ENCODE measurements around the gene KRTAP1-4. TPM values are rescaled to one million over a fixed set of nuclear protein-coding genes. Genes with fewer than 3 reads are reported as not detected.
A peak's percentile ranks its signal among the peaks of the same experiment; 100 is the strongest.

Gene KRTAP1-4
- polyA plus RNA-seq, 3 donors = not detected

- WGBS (ENCODE audit: insufficient coverage) = 87% methylated on average over 1 of the region's 2 CpGs
- Histone ChIP-seq H3K9ac (ENCODE audit: insufficient read depth, low read length, poor library complexity, severe bottlenecking) (no peak overlapping the region), H3K4me2 (replicated peaks; ENCODE audit: extremely low read depth, low read length, poor library complexity, severe bottlenecking) (no peak overlapping the region), H3K36me3 (replicated peaks in 1 of 2; ENCODE audit: control insufficient read depth in 1 of 2, insufficient read depth in 2 of 2, low read length in 2 of 2) (no peaks in the 10 kb centered on the region), H4K20me1 (ENCODE audit: insufficient read depth, low read length) (no peaks in the 10 kb centered on the region), H3K4me1 (ENCODE audit: control insufficient read depth in 1 of 2, insufficient read depth in 2 of 2, low read length in 2 of 2) (no peaks in the 10 kb centered on the region), H3K79me2 (ENCODE audit: insufficient read depth, low read length) (no peaks in the 10 kb centered on the region), H3K9me3 (replicated peaks in 1 of 2; ENCODE audit: control insufficient read depth in 1 of 2, insufficient read depth in 1 of 2, low read length in 2 of 2) (no peaks in the 10 kb centered on the region), H2AFZ (ENCODE audit: insufficient read depth, low read depth, low read length, poor library complexity, severe bottlenecking) (no peak overlapping the region), H3K4me3 (replicated peaks in 1 of 3; ENCODE audit: low read depth in 2 of 3, low read length in 3 of 3) (no peak overlapping the region), H3K27ac (ENCODE audit: low read depth in 1 of 2, low read length in 2 of 2) (no peak overlapping the region), H3K27me3 (ENCODE audit: control insufficient read depth in 2 of 2, insufficient read depth in 2 of 2, low read length in 2 of 2) (peaks cover 3% of the 10 kb centered on the region in 2 donors)
- intact Hi-C loops (cut with micrococcal nuclease) = no loop called here
- Mint-ChIP-seq H3K27ac (no peak overlapping the region), H3K4me1 (no peaks in the 10 kb centered on the region), H3K9me3 (peaks cover 0 to 2% (median 0%) of the 10 kb centered on the region in 7 donors), H3K27me3 (ENCODE audit: low read depth in 3 of 3) (peaks cover 17 to 18% (median 18%) of the 10 kb centered on the region in 3 donors), H3K4me3 (peak overlapping the region in 1 of 2 donors; percentile 7), H3K36me3 (no peaks in the 10 kb centered on the region)
- no peak for TF ChIP-seq CTCF (IDR thresholded peaks at IDR 0.05)
- DNase-seq = no peak
Measured at GRCh38 chr17:40997361-40997760, 32.6 kb downstream of the KRTAP1-4 start.

GRCh38 chr17:40996829-40997228 is 33.2 kb downstream of the KRTAP1-4 start:
- intact Hi-C loops (cut with micrococcal nuclease) = no loop called here
- Histone ChIP-seq H3K79me2 (ENCODE audit: insufficient read depth, low read length) (no peaks in the 10 kb centered on the region), H3K4me2 (replicated peaks; ENCODE audit: extremely low read depth, low read length, poor library complexity, severe bottlenecking) (no peak overlapping the region), H2AFZ (ENCODE audit: insufficient read depth, low read depth, low read length, poor library complexity, severe bottlenecking) (no peak overlapping the region), H3K27me3 (ENCODE audit: control insufficient read depth in 2 of 2, insufficient read depth in 2 of 2, low read length in 2 of 2) (peaks cover 3% of the 10 kb centered on the region in 2 donors), H3K36me3 (replicated peaks in 1 of 2; ENCODE audit: control insufficient read depth in 1 of 2, insufficient read depth in 2 of 2, low read length in 2 of 2) (no peaks in the 10 kb centered on the region), H4K20me1 (ENCODE audit: insufficient read depth, low read length) (no peaks in the 10 kb centered on the region), H3K9me3 (replicated peaks in 1 of 2; ENCODE audit: control insufficient read depth in 1 of 2, insufficient read depth in 1 of 2, low read length in 2 of 2) (no peaks in the 10 kb centered on the region), H3K9ac (ENCODE audit: insufficient read depth, low read length, poor library complexity, severe bottlenecking) (no peak overlapping the region), H3K27ac (ENCODE audit: low read depth in 1 of 2, low read length in 2 of 2) (no peak overlapping the region), H3K4me1 (ENCODE audit: control insufficient read depth in 1 of 2, insufficient read depth in 2 of 2, low read length in 2 of 2) (no peaks in the 10 kb centered on the region), H3K4me3 (replicated peaks in 1 of 3; ENCODE audit: low read depth in 2 of 3, low read length in 3 of 3) (no peak overlapping the region)
- DNase-seq = no peak
- peaks cover 15 to 18% (median 18%) of the 10 kb centered on the region in 3 donors for H3K27me3 Mint-ChIP-seq (ENCODE audit: low read depth in 3 of 3)
- no peak overlapping the region for H3K4me3 Mint-ChIP-seq
- TF ChIP-seq CTCF (IDR thresholded peaks at IDR 0.05) = no peak
- H3K9me3 Mint-ChIP-seq = peaks cover 0 to 2% (median 0%) of the 10 kb centered on the region in 7 donors
- no peak overlapping the region for H3K27ac Mint-ChIP-seq
- WGBS (ENCODE audit: insufficient coverage) = 78% methylated on average over 1 of the region's 4 CpGs
- no peaks in the 10 kb centered on the region for H3K4me1 Mint-ChIP-seq
- no peaks in the 10 kb centered on the region for H3K36me3 Mint-ChIP-seq
